SK-N-SH (cell line): ENCODE results near the gene PHKG1. TPM values are rescaled to one million over a fixed set of nuclear protein-coding genes. Genes with fewer than 3 reads are reported as not detected.

Experiments used
- CTCF ChIA-PET: fragments of 300-600, 350-600 bp; formaldehyde crosslinking; extraction: SDS; loops from one replicate; lab custom pipeline; 2021; lab: Yijun Ruan, JAX
- POLR2A ChIA-PET: fragments of 350-600 bp; sonication (Branson Sonifier 250); formaldehyde crosslinking; extraction: SDS; loops from one replicate; lab custom pipeline; 2020; ENCODE audit warnings: antibody characterized with exemption, inconsistent platforms; lab: Yijun Ruan, JAX
- DNase-seq: peaks from one replicate; pipeline ENCODE4 v3.0.0; 2012
- H2AFZ ChIP-seq: fragments of 200-600 bp; sonication (generic); 2 replicates; pipeline ENCODE4 v1.8.1; 2016; ENCODE audit warnings: antibody characterized with exemption, mild to moderate bottlenecking, low read depth
- H3F3A ChIP-seq: fragments of 200-600 bp; sonication (generic); replicated peaks from 2 replicates; pipeline ENCODE3; 2016; ENCODE audit warnings: antibody characterized with exemption, mild to moderate bottlenecking; ENCODE audit not compliant: insufficient read depth
- H3K27ac ChIP-seq, 2 experiments: fragments of 200-500 bp in 1 of 2; fragments of 200-600 bp in 1 of 2; sonication (Bioruptor generic) in 1 of 2; sonication (generic), shearing (Covaris generic) in 1 of 2; 2 replicates each; pipeline versions ENCODE4 v1.5.1 to v1.6.1; 2014 to 2016; ENCODE audit warnings: low read depth in 2 of 2, inconsistent platforms in 1 of 2, low read length in 1 of 2, mild to moderate bottlenecking in 1 of 2, mixed read lengths in 1 of 2
- H3K27me3 ChIP-seq: fragments of 200-600 bp; sonication (generic), shearing (Covaris generic); 2 replicates; pipeline ENCODE4 v1.6.1; 2016; ENCODE audit warnings: mixed run types; ENCODE audit not compliant: insufficient read depth
- H3K36me3 ChIP-seq, 2 experiments: fragments of 200-500 bp in 1 of 2; fragments of 200-600 bp in 1 of 2; sonication (Bioruptor generic) in 1 of 2; sonication (generic) in 1 of 2; replicated peaks in 1 of 2; 2 replicates each; pipeline versions ENCODE3 to v1.5.1; 2014 to 2016; ENCODE audit warnings: low read length in 1 of 2, mild to moderate bottlenecking in 1 of 2; ENCODE audit not compliant: insufficient read depth in 2 of 2, control insufficient read depth in 1 of 2
- H3K4me1 ChIP-seq, 2 experiments: fragments of 200-500 bp in 1 of 2; fragments of 200-600 bp in 1 of 2; sonication (Bioruptor generic) in 1 of 2; sonication (generic), shearing (Covaris generic) in 1 of 2; 2 replicates each; pipeline versions ENCODE4 v1.5.1 to v1.6.1; 2014 to 2016; ENCODE audit warnings: low read depth in 1 of 2, low read length in 1 of 2, mixed run types in 1 of 2; ENCODE audit not compliant: insufficient read depth in 2 of 2, control insufficient read depth in 1 of 2
- H3K4me2 ChIP-seq: fragments of 200-600 bp; sonication (generic), shearing (Covaris generic); 2 replicates; pipeline ENCODE4 v1.6.1; 2017; ENCODE audit warnings: mixed run types
- H3K4me3 ChIP-seq, 2 experiments: fragments of 200-500 bp in 1 of 2; fragments of 200-600 bp in 1 of 2; sonication (Bioruptor generic) in 1 of 2; sonication (generic), shearing (Covaris generic) in 1 of 2; 2 replicates each; pipeline versions ENCODE4 v1.5.1 to v1.8.1; 2014 to 2016; ENCODE audit warnings: low read depth in 2 of 2, inconsistent platforms in 1 of 2, low read length in 1 of 2, mild to moderate bottlenecking in 1 of 2, mixed read lengths in 1 of 2, moderate library complexity in 1 of 2
- H3K79me2 ChIP-seq: fragments of 200-600 bp; sonication (generic); 2 replicates; pipeline ENCODE4 v1.8.1; 2017; ENCODE audit warnings: mild to moderate bottlenecking; ENCODE audit not compliant: insufficient read depth
- H3K9ac ChIP-seq: fragments of 200-600 bp; sonication (generic); 2 replicates; pipeline ENCODE4 v1.6.1; 2017; ENCODE audit warnings: mixed run types
- H3K9me2 ChIP-seq: fragments of 200-600 bp; sonication (generic); 2 replicates; pipeline ENCODE4 v1.6.1; 2017; ENCODE audit warnings: mixed run types
- H3K9me3 ChIP-seq: fragments of 200-600 bp; sonication (generic); 2 replicates; pipeline ENCODE4 v1.6.1; 2017; ENCODE audit warnings: mixed run types, mild to moderate bottlenecking, moderate library complexity
- H4K20me1 ChIP-seq: fragments of 200-600 bp; sonication (generic); 2 replicates; pipeline ENCODE4 v1.6.1; 2017; ENCODE audit warnings: mild to moderate bottlenecking, mixed run types; ENCODE audit not compliant: insufficient read depth
- CHD2 ChIP-seq: fragments of 150-350 bp; IDR thresholded peaks from 2 replicates; pipeline ENCODE4 v1.6.1; 2018; ENCODE audit warnings: low read length; ENCODE audit not compliant: partially characterized antibody
- EP300 ChIP-seq, 2 experiments: IDR thresholded peaks; 2 replicates each; pipeline versions ENCODE4 v1.4.0 to v1.6.1; 2012; ENCODE audit warnings: borderline replicate concordance in 1 of 2, low read depth in 1 of 2, low read length in 1 of 2
- EZH2phosphoT487 ChIP-seq: fragments of 200-600 bp; sonication (generic); IDR thresholded peaks from 2 replicates; pipeline ENCODE4 v1.6.1; 2017; ENCODE audit warnings: low read depth, mixed run types, mild to moderate bottlenecking, antibody characterized with exemption, moderate library complexity, borderline replicate concordance
- FOXJ3 ChIP-seq: sonication (generic); formaldehyde crosslinking; IDR thresholded peaks from 2 replicates; pipeline ENCODE4 v1.5.1; 2020; ENCODE audit warnings: mild to moderate bottlenecking, missing genetic modification reagents
- FOXM1 ChIP-seq: IDR thresholded peaks from 2 replicates; pipeline ENCODE4 v1.4.0; 2012; ENCODE audit warnings: low read depth, mild to moderate bottlenecking
- GABPA ChIP-seq: IDR thresholded peaks from 2 replicates; pipeline ENCODE4 v1.4.0; 2012; ENCODE audit warnings: low read depth, mild to moderate bottlenecking
- GATA2 ChIP-seq: sonication (generic); formaldehyde crosslinking; IDR thresholded peaks from 2 replicates; pipeline ENCODE4 v1.5.0; 2020; ENCODE audit warnings: mild to moderate bottlenecking, missing genetic modification reagents
- MAX ChIP-seq: IDR thresholded peaks from 2 replicates; pipeline ENCODE4 v1.4.0; 2012; ENCODE audit warnings: low read depth
- MEF2A ChIP-seq: IDR thresholded peaks from 2 replicates; pipeline ENCODE4 v1.4.0; 2012; ENCODE audit warnings: low read depth, borderline replicate concordance
- MXI1 ChIP-seq: IDR thresholded peaks from 2 replicates; pipeline ENCODE4 v1.6.1; 2012; ENCODE audit warnings: mild to moderate bottlenecking, low read depth, low read length, improper control_type of control experiment
- NFIC ChIP-seq: IDR thresholded peaks from 2 replicates; pipeline ENCODE4 v1.4.0; 2012; ENCODE audit warnings: borderline replicate concordance
- NRF1 ChIP-seq: IDR thresholded peaks from 2 replicates; pipeline ENCODE4 v1.6.1; 2012; ENCODE audit warnings: low read depth, mild to moderate bottlenecking, low read length
- PBX3 ChIP-seq: IDR thresholded peaks from 2 replicates; pipeline ENCODE4; 2012
- RCOR1 ChIP-seq: fragments of 150-350 bp; IDR thresholded peaks from 2 replicates; pipeline ENCODE4 v1.6.1; 2017; ENCODE audit warnings: antibody characterized with exemption, low read length
- RFX5 ChIP-seq: IDR thresholded peaks from 2 replicates; pipeline ENCODE4 v1.6.1; 2012; ENCODE audit warnings: mild to moderate bottlenecking, improper control_type of control experiment, low read length
- SIN3A ChIP-seq: IDR thresholded peaks from 2 replicates; pipeline ENCODE4 v1.6.1; 2012; ENCODE audit warnings: low read depth, mild to moderate bottlenecking, low read length, moderate library complexity, borderline replicate concordance
- SMC3 ChIP-seq: IDR thresholded peaks from 2 replicates; pipeline ENCODE4 v1.6.1; 2012; ENCODE audit warnings: low read depth, low read length, improper control_type of control experiment
- TAF1 ChIP-seq: IDR thresholded peaks from 2 replicates; pipeline ENCODE4 v1.6.1; 2012; ENCODE audit warnings: low read depth, mild to moderate bottlenecking, low read length, moderate library complexity, borderline replicate concordance
- TCF12 ChIP-seq: IDR thresholded peaks from 2 replicates; pipeline ENCODE4 v1.4.0; 2012
- TEAD4 ChIP-seq: IDR thresholded peaks from 2 replicates; pipeline ENCODE4 v1.4.0; 2012; ENCODE audit warnings: mild to moderate bottlenecking, borderline replicate concordance; ENCODE audit not compliant: insufficient read depth
- USF1 ChIP-seq: IDR thresholded peaks from 2 replicates; pipeline ENCODE4 v1.4.0; 2012; ENCODE audit warnings: low read depth, borderline replicate concordance
- YY1 ChIP-seq: IDR thresholded peaks from 2 replicates; pipeline ENCODE4 v1.4.0; 2012; ENCODE audit warnings: low read depth, mild to moderate bottlenecking
- ZBTB33 ChIP-seq: IDR thresholded peaks from 2 replicates; pipeline ENCODE4 v1.4.0; 2012; ENCODE audit warnings: low read depth, borderline replicate concordance
- WGBS: methylation state at CpG from one replicate; pipeline ENCODE4 v1.1.6; 2017; ENCODE audit warnings: low lambda C conversion rate; 5-methylcytosine and 5-hydroxymethylcytosine counted together
- polyA plus RNA-seq, 3 experiments: library from polyadenylated mRNA; depleted of rRNA; stranded (reverse); fragments of >200 nt; gene quantifications; 2 replicates each; pipeline ENCODE4 v1.2.3, GENCODE V29; 2012

The PHKG1 gene
- polyA plus RNA-seq, 1 of the 3 experiments (the other 2 are of a cell fraction), result 2.5 TPM

- Histone ChIP-seq H3K9ac (no peak overlapping the region), H3K9me3 (no peaks in the 10 kb centered on the region), H3K4me3 (no peak overlapping the region)
- no peak for TF ChIP-seq RFX5
- TF ChIP-seq, all 33 proteins: peak for 0
- H3K79me2 ChIP-seq, result no peaks in the 10 kb centered on the region
- H3K4me2 ChIP-seq, result no peak overlapping the region
- no peak overlapping the region for H3K27ac ChIP-seq
- CTCF ChIA-PET, result interaction anchor here (1.4 kb wide), 1 partner anchor 12 kb away, joined by 7 read pairs; no protein-coding TSS in a partner anchor
- H3K27me3 ChIP-seq, result no peaks in the 10 kb centered on the region
- no peak overlapping the region for H2AFZ ChIP-seq
- no peak for DNase-seq
- WGBS, result 96% methylated on average over 7 of the region's 7 CpGs
- no peaks in the 10 kb centered on the region for H4K20me1 ChIP-seq
- peaks cover 0 to 17% of the 10 kb centered on the region in 2 experiments; a peak in 1 of 4 replicates for H3K4me1 ChIP-seq
- H3F3A ChIP-seq, result no peaks in the 10 kb centered on the region
- no peaks in the 10 kb centered on the region for H3K9me2 ChIP-seq
- H3K36me3 ChIP-seq, result peaks cover 2 to 17% of the 10 kb centered on the region in 2 experiments
- POLR2A ChIA-PET, result no interaction called here
Observed at GRCh38 chr7:56086761-56087160, 6.0 kb downstream of the PHKG1 start.

- Histone ChIP-seq H3K4me1 (peaks cover 5 to 29% of the 10 kb centered on the region in 2 experiments; a peak in 3 of 4 replicates), H3K9me2 (no peaks in the 10 kb centered on the region), H4K20me1 (no peaks in the 10 kb centered on the region), H3K36me3 (peaks cover 8 to 23% of the 10 kb centered on the region in 2 experiments), H3K4me2 (no peak overlapping the region), H3K9me3 (no peaks in the 10 kb centered on the region), H3K27me3 (no peaks in the 10 kb centered on the region), H3K4me3 (no peak overlapping the region), H3K9ac (no peak overlapping the region), H3F3A (peaks cover 8% of the 10 kb centered on the region), H3K27ac (peak overlapping the region in 1 of 2 experiments; percentile 50; a peak in 2 of 4 replicates), H2AFZ (no peak overlapping the region), H3K79me2 (no peaks in the 10 kb centered on the region)
- ChIA-PET POLR2A (interaction anchor here (0.6 to 1.7 kb wide), 9 partner anchors 10 to 79 kb away, joined by 3 to 8 read pairs (median 3); partner anchors contain the start of genes CCT6A, PHKG1 and PSPH), CTCF (interaction anchor here (0.8 to 2.0 kb wide), 6 partner anchors 9 to 120 kb away, joined by 3 to 13 read pairs (median 4); partner anchors contain the start of gene PHKG1)
- peak; percentile 92 for DNase-seq
- 61% methylated on average over 9 of the region's 13 CpGs for WGBS
- TF ChIP-seq TCF12 (peak; percentile 16; the same call in 1 of the 2 replicates), GATA2 (CRISPR knock-in tag) (peak; percentile 40), ZBTB33 (no peak), PBX3 (no peak), SIN3A (no peak), TAF1 (no peak), YY1 (no peak), TEAD4 (no peak), SMC3 (no peak), MXI1 (peak; percentile 85), MEF2A (no peak), CHD2 (peak; percentile 80), USF1 (no peak), MAX (no peak), GABPA (no peak), FOXJ3 (CRISPR knock-in tag) (no peak; the same call in 1 of the 2 replicates), RCOR1 (peak; percentile 98), FOXM1 (no peak), EZH2phosphoT487 (no peak), EP300 (IDR thresholded peaks at IDR 0.05; ENCODE audit: borderline replicate concordance in 1 of 2, low read depth in 1 of 2, low read length in 1 of 2) (peak in 1 of 2 experiments; percentile 69; a peak in 2 of 4 replicates), NFIC (peak; percentile 17; the same call in 1 of the 2 replicates), NRF1 (no peak)
Observed at GRCh38 chr7:56083150-56083785, 9.5 kb downstream of the PHKG1 start.
